Fibroblast of skin of back (primary cell): Measurements from ENCODE around the gene AP4S1. TPM values are rescaled to one million over a fixed set of nuclear protein-coding genes. Genes with fewer than 3 reads are reported as not detected.
A peak's percentile ranks its signal among the peaks of the same experiment; 100 is the strongest.
"Not testable (repeated sequence)": the region's sequence is repeated elsewhere in the genome, so short reads cannot be mapped to it uniquely, and the experiment has no call there.

Experiments
- DNase-seq: peaks from one replicate; pipeline ENCODE4 v3.0.0-alpha.2; 2013
- polyA plus RNA-seq, 2 experiments: library from polyadenylated mRNA; unstranded; fragments of 120-200 nt; gene quantifications; one replicate each; pipeline ENCODE4 v1.2.1, GENCODE V29; 2013; ENCODE audit not compliant: insufficient read length in 2 of 2

AP4S1 gene
- 4.7 TPM for polyA plus RNA-seq (2013, experiment 1 of 2; ENCODE audit: insufficient read length)
- polyA plus RNA-seq (2013, experiment 2 of 2; ENCODE audit: insufficient read length): 4.7 TPM

GRCh38 chr14:31025367-31026076, at the start of gene AP4S1:
AP4S1 (plus strand) TSS chr14:31025649; CDS start chr14:31066197, 40,548 bp downstream.
- DNase-seq: peak; percentile 27

- no peak for DNase-seq
Measured at GRCh38 chr14:30977752-30978151, 47.7 kb upstream of the AP4S1 start.

- DNase-seq: peak; percentile 80
Measured at GRCh38 chr14:30980106-30980704, 45.2 kb upstream of the AP4S1 start.

GRCh38 chr14:30980980-30981379, 44.5 kb upstream of the AP4S1 start:
- DNase-seq: no peak

- DNase-seq: no peak
Measured at GRCh38 chr14:30982533-30982932, 42.9 kb upstream of the AP4S1 start.

GRCh38 chr14:30983858-30984257, 41.6 kb upstream of the AP4S1 start:
- DNase-seq: no peak

- no peak for DNase-seq
Measured at GRCh38 chr14:30985796-30986195, 39.7 kb upstream of the AP4S1 start.

GRCh38 chr14:30988509-30988908, 36.9 kb upstream of the AP4S1 start:
- DNase-seq: peak; percentile 43

GRCh38 chr14:30990770-30991169, 34.7 kb upstream of the AP4S1 start:
- no peak for DNase-seq

- no peak for DNase-seq
Measured at GRCh38 chr14:30991408-30991807, 34.0 kb upstream of the AP4S1 start.

- no peak for DNase-seq
Measured at GRCh38 chr14:30993071-30993470, 32.4 kb upstream of the AP4S1 start.

GRCh38 chr14:30994681-30995620, 30.5 kb upstream of the AP4S1 start:
- peak; percentile 35 for DNase-seq

GRCh38 chr14:30995689-30996088, 29.8 kb upstream of the AP4S1 start:
- DNase-seq: no peak

GRCh38 chr14:30996892-30997659, 28.4 kb upstream of the AP4S1 start:
- DNase-seq: no peak

- no peak for DNase-seq
Measured at GRCh38 chr14:30998100-30998706, 27.2 kb upstream of the AP4S1 start.

- no peak for DNase-seq
Measured at GRCh38 chr14:30999038-30999773, 26.2 kb upstream of the AP4S1 start.

- no peak for DNase-seq
Measured at GRCh38 chr14:31000629-31001338, 24.7 kb upstream of the AP4S1 start.

- no peak for DNase-seq
Measured at GRCh38 chr14:31001339-31001658, 24.1 kb upstream of the AP4S1 start.

GRCh38 chr14:31003284-31003683, 22.2 kb upstream of the AP4S1 start:
- no peak for DNase-seq

GRCh38 chr14:31004007-31004406, 21.4 kb upstream of the AP4S1 start:
- DNase-seq: not testable (repeated sequence)

- no peak for DNase-seq
Measured at GRCh38 chr14:31006703-31007102, 18.7 kb upstream of the AP4S1 start.
